Osteoblast (primary cell): ENCODE data around the gene CDIPT. TPM values are rescaled to one million over a fixed set of nuclear protein-coding genes. Genes with fewer than 3 reads are reported as not detected.

ENCODE experiments used
- DNase-seq: peaks from one replicate; pipeline ENCODE4 v3.0.0; 2011; ENCODE audit warnings: low spot score, mixed read lengths; ENCODE audit not compliant: insufficient read length; ENCODE audit errors: missing footprints
- H2AFZ ChIP-seq: 2 replicates; pipeline ENCODE4 v1.6.0; 2011; ENCODE audit warnings: mild to moderate bottlenecking, low read length
- H3K27ac ChIP-seq: 2 replicates; pipeline ENCODE4 v1.5.1; 2011; ENCODE audit warnings: mild to moderate bottlenecking, low read depth, low read length, moderate library complexity
- H3K27me3 ChIP-seq: 2 replicates; pipeline ENCODE4 v1.6.0; 2012; ENCODE audit warnings: mild to moderate bottlenecking, control low read depth, inconsistent platforms, low read length, moderate library complexity; ENCODE audit not compliant: insufficient read depth
- H3K36me3 ChIP-seq: 2 replicates; pipeline ENCODE4 v1.5.1; 2011; ENCODE audit warnings: mild to moderate bottlenecking, low read length, control low read depth, moderate library complexity; ENCODE audit not compliant: insufficient read depth
- H3K4me1 ChIP-seq: 2 replicates; pipeline ENCODE4 v1.5.1; 2011; ENCODE audit warnings: mild to moderate bottlenecking, low read length, control low read depth, moderate library complexity; ENCODE audit not compliant: insufficient read depth
- H3K4me2 ChIP-seq: 2 replicates; pipeline ENCODE4 v1.6.0; 2011; ENCODE audit warnings: mild to moderate bottlenecking, low read length; ENCODE audit not compliant: insufficient read depth
- H3K4me3 ChIP-seq: fragments of 200-600 bp; sonication (generic); 3 replicates; pipeline ENCODE4 v1.5.1; 2012; ENCODE audit warnings: mild to moderate bottlenecking, low read length, inconsistent platforms; ENCODE audit not compliant: insufficient read depth
- H3K79me2 ChIP-seq: 2 replicates; pipeline ENCODE4 v1.6.0; 2012; ENCODE audit warnings: mild to moderate bottlenecking, low read length, control low read depth, inconsistent platforms; ENCODE audit not compliant: insufficient read depth
- H3K9me3 ChIP-seq: 2 replicates; pipeline ENCODE4 v1.5.1; 2011; ENCODE audit warnings: low read depth, low read length, control low read depth
- H4K20me1 ChIP-seq: 2 replicates; pipeline ENCODE4 v1.6.0; 2012; ENCODE audit warnings: mild to moderate bottlenecking, low read length, control low read depth; ENCODE audit not compliant: insufficient read depth
- total RNA-seq: library from RNA; depleted of rRNA; stranded (reverse); fragments of >200 nt; gene quantifications from 2 replicates; pipeline ENCODE4 v1.2.3, GENCODE V29; 2012
- TF ChIP-seq, protein P1 (sequence below): IDR thresholded peaks from 2 replicates; pipeline ENCODE4 v1.5.1; 2011; ENCODE audit warnings: mild to moderate bottlenecking, low read depth, low read length, moderate library complexity; ENCODE audit errors: extremely low read depth

The CDIPT gene
- total RNA-seq, 1 donor = 105 TPM

DNA sequence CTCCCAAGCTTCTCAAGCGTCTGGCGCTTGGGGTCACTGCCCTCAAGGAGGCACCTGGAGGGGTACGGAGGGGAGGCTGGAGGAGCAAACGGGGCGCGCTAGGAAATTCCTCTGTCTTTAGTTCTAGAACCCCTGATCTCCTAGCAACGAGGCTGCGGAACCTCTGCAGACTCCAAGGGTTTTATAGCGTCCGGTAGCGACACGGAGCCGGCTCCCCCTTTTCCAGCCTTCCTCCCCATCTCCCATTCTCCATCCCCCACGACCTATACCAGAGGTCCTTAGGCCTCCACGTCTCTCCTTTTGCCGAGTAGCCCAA, 601 bp upstream of the CDIPT start:
- H3K4me3 ChIP-seq = peak overlapping the region; percentile 93
- no peak for DNase-seq
- H3K79me2 ChIP-seq = peaks cover 21% of the 10 kb centered on the region
- H2AFZ ChIP-seq = peak overlapping the region; percentile 97
- peaks cover 14% of the 10 kb centered on the region for H3K36me3 ChIP-seq
- H3K4me2 ChIP-seq = peak overlapping the region; percentile 83
- H3K4me1 ChIP-seq = peaks cover 11% of the 10 kb centered on the region
- TF ChIP-seq, protein P1, sequence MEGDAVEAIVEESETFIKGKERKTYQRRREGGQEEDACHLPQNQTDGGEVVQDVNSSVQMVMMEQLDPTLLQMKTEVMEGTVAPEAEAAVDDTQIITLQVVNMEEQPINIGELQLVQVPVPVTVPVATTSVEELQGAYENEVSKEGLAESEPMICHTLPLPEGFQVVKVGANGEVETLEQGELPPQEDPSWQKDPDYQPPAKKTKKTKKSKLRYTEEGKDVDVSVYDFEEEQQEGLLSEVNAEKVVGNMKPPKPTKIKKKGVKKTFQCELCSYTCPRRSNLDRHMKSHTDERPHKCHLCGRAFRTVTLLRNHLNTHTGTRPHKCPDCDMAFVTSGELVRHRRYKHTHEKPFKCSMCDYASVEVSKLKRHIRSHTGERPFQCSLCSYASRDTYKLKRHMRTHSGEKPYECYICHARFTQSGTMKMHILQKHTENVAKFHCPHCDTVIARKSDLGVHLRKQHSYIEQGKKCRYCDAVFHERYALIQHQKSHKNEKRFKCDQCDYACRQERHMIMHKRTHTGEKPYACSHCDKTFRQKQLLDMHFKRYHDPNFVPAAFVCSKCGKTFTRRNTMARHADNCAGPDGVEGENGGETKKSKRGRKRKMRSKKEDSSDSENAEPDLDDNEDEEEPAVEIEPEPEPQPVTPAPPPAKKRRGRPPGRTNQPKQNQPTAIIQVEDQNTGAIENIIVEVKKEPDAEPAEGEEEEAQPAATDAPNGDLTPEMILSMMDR = no peak
- no peaks in the 10 kb centered on the region for H3K27me3 ChIP-seq
- H3K9me3 ChIP-seq = no peaks in the 10 kb centered on the region
- H3K27ac ChIP-seq = peak overlapping the region; percentile 96
- H4K20me1 ChIP-seq = peaks cover 6% of the 10 kb centered on the region

DNA sequence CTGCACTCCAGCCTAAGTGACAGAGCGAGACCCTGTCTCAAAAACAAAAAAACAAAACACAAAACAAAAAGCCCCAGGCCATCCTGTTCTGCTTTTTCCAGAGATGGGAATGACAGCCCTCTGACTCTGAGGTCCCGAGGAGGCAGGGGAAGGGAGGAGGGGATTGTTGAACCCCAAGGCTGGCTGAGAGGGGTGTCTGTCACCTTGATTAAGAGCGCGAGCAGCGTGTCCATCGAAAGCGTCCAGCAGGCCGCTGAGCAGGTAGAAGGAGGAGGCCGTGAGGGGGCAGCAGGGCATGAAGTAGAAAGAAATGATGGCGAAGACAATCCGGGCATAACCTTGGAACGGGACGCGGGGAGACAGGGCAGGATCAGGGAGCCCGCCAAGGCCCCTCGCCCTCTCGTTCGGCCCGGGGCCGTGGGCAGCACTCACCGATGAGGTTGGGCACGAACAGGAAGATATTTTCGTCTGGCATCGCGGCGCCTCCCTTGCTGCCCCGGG, 593 bp downstream of the CDIPT start:
- peak; percentile 42 for DNase-seq
- TF ChIP-seq, protein P1 = no peak
- H3K4me1 ChIP-seq = peaks cover 21% of the 10 kb centered on the region

DNA sequence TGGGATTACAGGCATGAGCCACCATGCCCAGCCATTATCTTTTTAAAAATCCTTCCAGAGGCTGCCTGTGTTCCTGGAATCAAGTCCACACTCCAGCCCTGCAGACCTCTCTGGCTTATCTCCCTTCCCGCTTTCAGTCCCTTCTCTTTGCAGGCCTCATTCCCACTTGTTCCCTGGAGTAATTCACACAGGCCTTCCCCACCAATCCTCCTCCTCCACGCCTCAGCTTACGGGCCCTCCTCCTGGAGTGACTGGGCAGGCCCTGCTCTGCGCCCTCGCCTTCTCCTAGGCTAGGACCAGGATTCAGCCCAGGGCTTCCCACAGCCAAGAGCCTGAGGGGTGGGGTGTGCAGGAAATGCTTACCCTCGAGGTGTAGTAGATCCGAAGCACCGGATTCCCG, 2.8 kb downstream of the CDIPT start:
- no peaks in the 10 kb centered on the region for H3K9me3 ChIP-seq
- no peak overlapping the region for H2AFZ ChIP-seq
- H3K4me2 ChIP-seq = no peak overlapping the region
- H3K4me3 ChIP-seq = no peak overlapping the region
- peaks cover 31% of the 10 kb centered on the region for H3K4me1 ChIP-seq
- DNase-seq = peak; percentile 62
- H3K36me3 ChIP-seq = peaks cover 18% of the 10 kb centered on the region
- no peak overlapping the region for H3K27ac ChIP-seq
- H3K27me3 ChIP-seq = no peaks in the 10 kb centered on the region
- H3K79me2 ChIP-seq = peaks cover 21% of the 10 kb centered on the region
- TF ChIP-seq, protein P1 = no peak
- peaks cover 6% of the 10 kb centered on the region for H4K20me1 ChIP-seq

More for the DNA sequence above, 593 bp downstream of the CDIPT start:
- Histone ChIP-seq H3K4me3 (peak overlapping the region; percentile 93), H3K4me2 (peak overlapping the region; percentile 83), H3K36me3 (peaks cover 18% of the 10 kb centered on the region), H4K20me1 (peaks cover 6% of the 10 kb centered on the region), H3K9me3 (no peaks in the 10 kb centered on the region), H3K79me2 (peaks cover 21% of the 10 kb centered on the region), H2AFZ (peak overlapping the region; percentile 97), H3K27me3 (no peaks in the 10 kb centered on the region), H3K27ac (peak overlapping the region; percentile 96)

DNA sequence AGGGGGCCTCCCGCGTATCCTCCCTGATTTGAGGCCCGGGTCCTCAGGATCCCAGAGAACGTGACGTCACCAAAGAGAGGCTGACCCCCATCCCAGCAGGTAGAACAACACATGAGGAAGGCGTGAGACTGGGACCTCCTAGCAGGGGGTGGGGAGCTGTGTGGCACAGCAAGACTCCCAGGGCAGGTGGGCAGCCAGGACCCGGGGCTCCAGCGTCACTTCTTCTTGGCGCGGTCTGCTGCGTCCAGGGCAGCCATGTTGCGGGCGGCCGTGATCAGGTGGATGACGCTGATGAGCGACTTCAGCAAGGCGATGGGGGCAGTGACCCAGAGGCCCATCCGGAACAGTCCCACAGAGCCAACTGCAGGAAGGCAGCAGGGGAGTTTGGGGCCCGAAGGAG, 4.1 kb downstream of the CDIPT start:
- TF ChIP-seq, protein P1 = no peak

More for the DNA sequence above, 4.1 kb downstream of the CDIPT start:
- Histone ChIP-seq H3K4me1 (peaks cover 31% of the 10 kb centered on the region), H2AFZ (no peak overlapping the region), H3K9me3 (no peaks in the 10 kb centered on the region), H3K36me3 (peaks cover 18% of the 10 kb centered on the region), H3K4me2 (no peak overlapping the region), H3K79me2 (peaks cover 21% of the 10 kb centered on the region), H3K27ac (no peak overlapping the region), H3K4me3 (no peak overlapping the region), H4K20me1 (peaks cover 6% of the 10 kb centered on the region), H3K27me3 (no peaks in the 10 kb centered on the region)
- DNase-seq = peak; percentile 8
